GM23248 (cell line): Measurements from ENCODE around the gene LYRM2. TPM values are rescaled to one million over a fixed set of nuclear protein-coding genes. Genes with fewer than 3 reads are reported as not detected.
"Not testable (repeated sequence)": the region's sequence is repeated elsewhere in the genome, so short reads cannot be mapped to it uniquely, and the experiment has no call there.

Experiments used
- DNase-seq: peaks from one replicate; pipeline ENCODE4 v3.0.0-alpha.2; 2015
- H2AFZ ChIP-seq: fragments of 200-600 bp; sonication (generic); 2 replicates; pipeline ENCODE4 v1.6.1; 2016; ENCODE audit warnings: antibody characterized with exemption
- H3F3A ChIP-seq: fragments of 200-600 bp; sonication (generic); 2 replicates; pipeline ENCODE4 v1.6.1; 2016; ENCODE audit warnings: mild to moderate bottlenecking, antibody characterized with exemption, mixed run types; ENCODE audit not compliant: insufficient read depth
- H3K27ac ChIP-seq: fragments of 200-600 bp; sonication (generic); 2 replicates; pipeline ENCODE4 v1.5.1; 2016; ENCODE audit warnings: mild to moderate bottlenecking
- H3K27me3 ChIP-seq: fragments of 200-600 bp; sonication (generic); replicated peaks from 2 replicates; pipeline ENCODE4 v1.6.1; 2016; ENCODE audit warnings: mild to moderate bottlenecking; ENCODE audit not compliant: insufficient read depth
- H3K36me3 ChIP-seq: fragments of 200-600 bp; sonication (generic); 2 replicates; pipeline ENCODE4 v1.6.1; 2016; ENCODE audit warnings: low read depth, mild to moderate bottlenecking
- H3K4me1 ChIP-seq: fragments of 200-600 bp; sonication (generic); 2 replicates; pipeline ENCODE4 v1.6.1; 2016; ENCODE audit warnings: mild to moderate bottlenecking; ENCODE audit not compliant: insufficient read depth
- H3K4me2 ChIP-seq: fragments of 200-600 bp; sonication (generic); one replicate; pipeline ENCODE4 v1.6.1; 2016; ENCODE audit warnings: mild to moderate bottlenecking; ENCODE audit not compliant: unreplicated experiment
- H3K4me3 ChIP-seq: fragments of 200-600 bp; sonication (generic); 2 replicates; pipeline ENCODE4 v1.5.1; 2016; ENCODE audit warnings: mild to moderate bottlenecking
- H3K79me2 ChIP-seq: fragments of 200-600 bp; sonication (generic); 2 replicates; pipeline ENCODE4 v1.6.1; 2016; ENCODE audit warnings: mild to moderate bottlenecking; ENCODE audit not compliant: insufficient read depth
- H3K9ac ChIP-seq: fragments of 200-600 bp; sonication (generic); 2 replicates; pipeline ENCODE4 v1.6.1; 2016; ENCODE audit warnings: mild to moderate bottlenecking
- H3K9me2 ChIP-seq: fragments of 200-600 bp; sonication (generic); 2 replicates; pipeline ENCODE4 v1.6.1; 2016; ENCODE audit warnings: mixed run types, mild to moderate bottlenecking, moderate library complexity; ENCODE audit not compliant: insufficient read depth
- H3K9me3 ChIP-seq: fragments of 200-600 bp; sonication (generic); one replicate; pipeline ENCODE4 v1.6.1; 2017; ENCODE audit warnings: low read depth
- H4K20me1 ChIP-seq: fragments of 200-600 bp; sonication (generic); 2 replicates; pipeline ENCODE4 v1.6.0; 2016; ENCODE audit not compliant: insufficient read depth
- EZH2 ChIP-seq: fragments of 200-600 bp; sonication (generic); IDR thresholded peaks from 2 replicates; pipeline ENCODE4 v1.6.1; 2018; ENCODE audit warnings: antibody characterized with exemption, mild to moderate bottlenecking; ENCODE audit not compliant: insufficient read depth, poor library complexity, severe bottlenecking
- EZH2phosphoT487 ChIP-seq: fragments of 200-600 bp; sonication (generic); IDR thresholded peaks from 2 replicates; pipeline ENCODE4 v1.6.1; 2018; ENCODE audit warnings: antibody characterized with exemption, moderate library complexity, mild to moderate bottlenecking, low read depth; ENCODE audit not compliant: insufficient read depth
- WGBS, 2 experiments: methylation state at CpG; one replicate each; pipeline ENCODE4 v1.1.6; 2015 to 2017; ENCODE audit warnings: low lambda C conversion rate in 2 of 2, low coverage in 1 of 2; ENCODE audit errors: missing lambda C conversion rate in 2 of 2; 5-methylcytosine and 5-hydroxymethylcytosine counted together
- in situ Hi-C: fragments of 300-500 bp; cut with MboI; formaldehyde crosslinking; loops from 2 replicates; pipeline ENCODE4 v1.15.0; 2020
- polyA plus RNA-seq: library from polyadenylated mRNA; unstranded; fragments of >200 nt; fragmentation: Nextera tagmentation; extraction: Ambion mirVana; gene quantifications from 2 replicates; pipeline ENCODE4 v1.2.1, GENCODE V29; 2016
- total RNA-seq: library from RNA; depleted of rRNA; stranded (reverse); fragments of >200 nt; shearing (Covaris generic); gene quantifications from 2 replicates; pipeline ENCODE4 v1.2.3, GENCODE V29; 2014

LYRM2 gene
- total and polyA plus RNA-seq, 2 experiments from 2014 or later = 30.6 to 69.5 TPM

DNA sequence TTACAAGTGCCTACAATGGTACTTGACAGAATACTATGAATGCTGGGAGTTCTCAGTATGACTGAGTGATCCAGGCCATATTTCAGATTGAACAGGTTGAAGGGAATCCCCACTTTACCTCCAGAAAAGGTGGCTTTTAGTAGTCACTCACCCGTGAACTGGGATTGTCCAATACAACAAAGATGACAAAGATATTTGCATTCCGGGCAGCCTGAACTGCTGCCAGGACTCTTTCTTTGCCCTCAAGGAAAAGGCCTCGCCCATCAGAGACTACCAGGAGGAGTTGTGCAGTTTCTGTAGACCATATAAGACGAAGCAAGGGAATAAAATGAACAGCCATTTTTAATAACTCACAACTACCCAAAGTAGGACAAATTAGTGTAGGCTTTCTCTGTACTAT is 6.3 kb upstream of the LYRM2 start:
- DNase-seq = no peak
- Histone ChIP-seq H3K9ac (no peak overlapping the region), H4K20me1 (no peaks in the 10 kb centered on the region), H3K27me3 (no peaks in the 10 kb centered on the region), H3F3A (peaks cover 16% of the 10 kb centered on the region; the same call in 1 of the 2 replicates), H3K4me2 (no peak overlapping the region), H3K9me2 (no peaks in the 10 kb centered on the region), H2AFZ (no peak overlapping the region), H3K79me2 (0 out of 2 replicates have a peak, but pooled peaks cover 1% of the 10 kb centered on the region), H3K27ac (no peak overlapping the region), H3K4me3 (no peak overlapping the region), H3K36me3 (peaks cover 15% of the 10 kb centered on the region), H3K9me3 (no peaks in the 10 kb centered on the region), H3K4me1 (peaks cover 8% of the 10 kb centered on the region)
- 87 to 89% methylated on average over 4 of the region's 4 CpGs for WGBS, 2 experiments
- TF ChIP-seq EZH2phosphoT487 = no peak
- TF ChIP-seq EZH2 = no peak
- in situ Hi-C loops = no loop called here

DNA sequence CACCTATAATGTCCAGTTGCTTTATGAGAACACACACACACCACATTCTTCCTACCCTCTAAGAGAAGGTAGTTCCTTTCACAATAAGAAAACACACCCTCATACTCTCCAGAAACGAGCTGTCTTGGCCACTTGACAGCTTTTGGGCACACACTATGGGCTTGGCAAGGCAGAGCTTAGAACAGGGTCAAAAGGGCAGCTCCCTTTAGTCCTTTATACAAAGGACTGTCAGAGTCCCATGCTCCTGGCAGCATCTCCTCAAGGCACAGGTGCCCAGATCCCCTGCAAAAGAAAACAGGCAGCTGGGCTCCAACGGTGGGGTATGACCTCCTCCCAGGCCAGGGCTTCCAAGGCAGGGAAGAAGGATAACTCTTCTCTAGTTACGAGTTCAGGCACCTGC is 4.9 kb upstream of the LYRM2 start:
- H3K9me2 ChIP-seq = no peaks in the 10 kb centered on the region
- DNase-seq = no peak
- peaks cover 8% of the 10 kb centered on the region for H3K4me1 ChIP-seq
- no peak for TF ChIP-seq EZH2phosphoT487
- H3K36me3 ChIP-seq = peaks cover 12% of the 10 kb centered on the region
- H3K27ac ChIP-seq = no peak overlapping the region
- in situ Hi-C loops = no loop called here
- WGBS, 2 experiments = 45 to 51% methylated on average over 3 of the region's 3 CpGs
- H3F3A ChIP-seq = peaks cover 16% of the 10 kb centered on the region; the same call in 1 of the 2 replicates
- H2AFZ ChIP-seq = no peak overlapping the region
- H3K4me3 ChIP-seq = no peak overlapping the region
- no peaks in the 10 kb centered on the region for H4K20me1 ChIP-seq
- H3K9ac ChIP-seq = no peak overlapping the region
- H3K4me2 ChIP-seq = no peak overlapping the region
- no peaks in the 10 kb centered on the region for H3K9me3 ChIP-seq
- H3K79me2 ChIP-seq = peaks cover 11% of the 10 kb centered on the region; the same call in 1 of the 2 replicates
- no peaks in the 10 kb centered on the region for H3K27me3 ChIP-seq

DNA sequence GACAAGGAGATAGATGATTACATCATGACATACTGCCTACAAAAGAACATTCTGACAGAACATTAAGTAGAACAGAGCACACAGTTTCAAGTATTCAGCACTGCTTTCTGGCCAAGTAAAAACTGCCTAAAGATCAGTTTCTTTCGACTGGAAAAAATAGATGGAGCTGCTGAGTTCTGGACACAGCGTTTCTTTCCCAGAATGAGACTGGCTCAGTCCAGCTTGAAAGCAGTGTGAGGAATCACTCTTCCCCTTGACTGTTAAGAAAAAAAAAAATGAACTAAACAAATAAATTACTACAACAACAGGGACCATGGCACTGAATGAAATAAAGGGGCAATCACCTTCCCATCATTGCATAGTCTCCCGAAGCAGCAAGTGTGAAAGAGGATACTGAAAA is 4.4 kb upstream of the LYRM2 start:
- TF ChIP-seq EZH2phosphoT487 (no peak), EZH2 (no peak)
- WGBS, 2 experiments = 60 to 62% methylated on average over 3 of the region's 3 CpGs

DNA sequence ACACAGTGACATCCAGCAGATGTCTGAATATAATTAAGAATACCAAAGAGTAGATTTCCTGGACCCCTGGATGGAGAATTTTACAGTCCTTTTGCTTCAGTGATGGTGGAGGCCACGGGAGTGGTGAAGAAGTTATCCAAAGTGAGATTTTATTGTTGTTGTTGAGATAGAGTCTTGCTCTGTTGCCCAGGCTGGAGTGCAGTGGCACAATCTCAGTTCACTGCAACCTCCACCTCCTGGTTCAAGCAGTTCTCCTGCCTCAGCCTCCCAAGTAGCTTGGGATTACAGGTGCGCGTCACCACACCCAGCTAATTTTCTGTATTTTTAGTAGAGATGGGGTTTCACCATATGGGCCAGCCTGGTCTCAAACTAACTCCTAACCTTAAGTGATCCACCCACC is 3.0 kb upstream of the LYRM2 start:
- in situ Hi-C loops = not testable (repeated sequence)

More for the DNA sequence above, 4.4 kb upstream of the LYRM2 start:
- Histone ChIP-seq H3K79me2 (peaks cover 13% of the 10 kb centered on the region), H3K36me3 (peaks cover 9% of the 10 kb centered on the region), H3K9me3 (no peaks in the 10 kb centered on the region), H4K20me1 (no peaks in the 10 kb centered on the region), H2AFZ (no peak overlapping the region), H3K9ac (no peak overlapping the region), H3K27ac (no peak overlapping the region), H3F3A (peaks cover 16% of the 10 kb centered on the region; the same call in 1 of the 2 replicates), H3K4me2 (no peak overlapping the region), H3K4me1 (peaks cover 8% of the 10 kb centered on the region), H3K27me3 (no peaks in the 10 kb centered on the region), H3K4me3 (no peak overlapping the region), H3K9me2 (no peaks in the 10 kb centered on the region)
- in situ Hi-C loops = no loop called here
- DNase-seq = no peak

DNA sequence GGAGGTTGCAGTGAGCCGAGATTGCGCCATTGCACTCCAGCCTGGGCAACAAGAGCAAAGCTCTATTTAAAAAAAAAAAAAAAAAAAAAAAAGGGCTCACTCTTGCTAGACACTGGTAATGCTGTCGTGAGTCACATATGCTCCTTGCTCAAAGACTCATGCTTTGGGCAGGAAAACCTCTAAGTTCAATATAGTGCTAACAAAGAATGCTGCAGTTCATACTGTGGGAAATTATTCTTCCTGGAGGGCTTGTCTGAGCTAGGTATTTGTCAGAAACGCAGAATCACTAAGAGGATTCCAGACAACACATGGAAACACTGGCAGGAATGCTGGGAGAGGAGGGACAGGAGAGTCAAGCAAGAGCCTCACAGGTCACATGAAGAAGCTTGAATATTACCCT is 2.3 kb upstream of the LYRM2 start:
- Histone ChIP-seq H3K27ac (peak overlapping the region; percentile 37), H3K4me2 (no peak overlapping the region), H3F3A (peaks cover 16% of the 10 kb centered on the region; the same call in 1 of the 2 replicates), H3K9me3 (no peaks in the 10 kb centered on the region), H3K4me1 (peaks cover 12% of the 10 kb centered on the region), H3K4me3 (no peak overlapping the region), H3K9me2 (no peaks in the 10 kb centered on the region), H3K36me3 (peaks cover 11% of the 10 kb centered on the region; the same call in 1 of the 2 replicates), H4K20me1 (no peaks in the 10 kb centered on the region), H3K27me3 (no peaks in the 10 kb centered on the region), H2AFZ (no peak overlapping the region), H3K9ac (no peak overlapping the region), H3K79me2 (peaks cover 18% of the 10 kb centered on the region)
- TF ChIP-seq EZH2phosphoT487 (no peak), EZH2 (no peak)
- WGBS, 2 experiments = 44 to 69% methylated on average over 2 to 4 of the region's 4 CpGs
- peak; percentile 63 for DNase-seq
- in situ Hi-C loops = no loop called here

More for the DNA sequence above, 3.0 kb upstream of the LYRM2 start:
- not testable (repeated sequence) for H3K27me3 ChIP-seq, H3K9ac ChIP-seq, DNase-seq, H3K4me2 ChIP-seq, H3K36me3 ChIP-seq, H3K9me2 ChIP-seq, H3K4me3 ChIP-seq, H2AFZ ChIP-seq, H3K9me3 ChIP-seq, H4K20me1 ChIP-seq, H3K27ac ChIP-seq
- H3K79me2 ChIP-seq = peaks cover 18% of the 10 kb centered on the region
- peaks cover 16% of the 10 kb centered on the region; the same call in 1 of the 2 replicates for H3F3A ChIP-seq
- WGBS, 2 experiments = 97% methylated on average over 3 of the region's 3 CpGs
- H3K4me1 ChIP-seq = peaks cover 12% of the 10 kb centered on the region
